NCI-H69 (cell line): ENCODE results near the gene AKR1C3.
"Not testable (repeated sequence)": the region's sequence is repeated elsewhere in the genome, so short reads cannot be mapped to it uniquely, and the experiment has no call there.

Experiments
- DNase-seq: peaks from one replicate; lab custom pipeline; 2025; lab: John Stamatoyannopoulos, UW

AKR1C3 gene

DNA sequence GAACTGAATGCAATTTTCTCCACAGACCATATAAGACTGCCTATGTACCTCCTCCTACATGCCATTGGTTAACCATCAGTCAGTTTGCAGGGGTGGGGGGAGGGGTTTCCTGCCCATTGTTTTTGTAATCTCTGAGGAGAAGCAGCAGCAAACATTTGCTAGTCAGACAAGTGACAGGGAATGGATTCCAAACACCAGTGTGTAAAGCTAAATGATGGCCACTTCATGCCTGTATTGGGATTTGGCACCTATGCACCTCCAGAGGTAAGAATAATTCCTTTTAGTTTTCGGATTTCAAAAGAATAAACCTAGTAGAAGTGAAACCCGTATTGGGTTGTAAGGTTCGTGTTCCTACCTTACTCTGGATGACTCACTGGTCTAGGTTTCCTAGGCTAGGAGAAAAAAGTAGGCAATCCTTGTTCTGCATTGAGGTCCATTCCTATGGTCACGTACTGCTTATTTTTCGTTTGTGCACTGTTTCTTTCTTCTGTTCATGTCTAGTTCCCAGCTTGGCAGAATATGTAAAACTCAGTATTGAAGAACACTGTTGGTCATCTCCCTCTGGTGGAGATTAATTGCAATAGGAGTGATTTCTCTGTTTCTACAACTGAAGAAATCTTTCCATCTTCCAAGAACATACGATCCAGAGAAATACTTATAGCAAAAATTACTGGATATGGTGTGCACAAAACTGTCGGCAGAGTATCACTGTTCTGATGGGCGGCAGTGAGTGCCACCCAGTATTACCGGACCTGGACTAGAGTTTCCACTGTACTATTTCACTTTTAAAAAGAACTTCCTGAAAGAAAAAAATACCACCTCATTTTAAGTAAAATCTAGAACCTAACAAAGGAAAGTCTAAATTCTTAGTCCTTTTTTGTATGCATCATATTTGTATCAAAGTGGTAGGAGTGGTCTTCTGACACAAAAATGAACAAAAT, at the start of gene AKR1C3:
AKR1C3 (plus strand) TSS at position 150 of the 941 bp plus-strand sequence; CDS start at position 181, 31 bp downstream.
- DNase-seq = peak; percentile 29

DNA sequence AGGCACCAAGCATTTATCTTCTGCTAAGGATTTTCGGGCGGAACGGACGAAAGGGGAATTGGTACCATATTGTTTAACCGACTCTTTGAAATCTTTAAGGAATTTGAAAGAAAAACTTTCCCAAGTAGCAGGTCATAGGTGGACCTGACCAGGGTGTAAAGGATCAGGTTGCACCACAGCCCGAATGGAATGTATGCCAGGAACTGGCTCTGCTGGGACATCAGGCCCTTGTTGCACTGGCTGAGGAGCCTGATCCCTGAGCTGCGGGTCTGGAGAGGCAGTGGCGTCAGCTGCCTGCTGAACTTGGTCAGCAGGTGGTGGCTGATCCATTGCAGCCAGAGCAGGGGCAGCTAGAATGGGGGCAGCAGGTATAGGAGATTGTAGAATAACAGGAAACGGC, 49.1 kb upstream of the AKR1C3 start:
- DNase-seq = no peak

DNA sequence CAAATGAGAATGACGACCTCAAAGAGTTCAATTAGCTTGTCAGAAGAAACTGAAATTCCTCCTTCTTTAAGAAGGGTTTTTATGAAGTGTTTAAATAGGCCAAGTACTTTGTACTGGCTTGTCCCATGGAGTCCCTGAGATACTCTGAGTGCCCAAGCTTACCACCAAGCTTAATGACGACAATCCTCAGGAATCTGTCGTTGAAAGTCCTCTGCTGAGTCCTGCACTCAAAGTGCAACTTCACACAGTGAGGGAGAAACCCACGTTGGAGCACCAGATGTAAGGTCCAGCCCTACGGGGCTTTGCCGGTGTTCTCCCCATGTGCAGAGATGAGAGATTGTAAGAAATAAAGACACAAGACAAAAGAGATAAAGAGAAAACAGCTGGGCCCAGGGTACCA, 47.8 kb upstream of the AKR1C3 start:
- DNase-seq = no peak

DNA sequence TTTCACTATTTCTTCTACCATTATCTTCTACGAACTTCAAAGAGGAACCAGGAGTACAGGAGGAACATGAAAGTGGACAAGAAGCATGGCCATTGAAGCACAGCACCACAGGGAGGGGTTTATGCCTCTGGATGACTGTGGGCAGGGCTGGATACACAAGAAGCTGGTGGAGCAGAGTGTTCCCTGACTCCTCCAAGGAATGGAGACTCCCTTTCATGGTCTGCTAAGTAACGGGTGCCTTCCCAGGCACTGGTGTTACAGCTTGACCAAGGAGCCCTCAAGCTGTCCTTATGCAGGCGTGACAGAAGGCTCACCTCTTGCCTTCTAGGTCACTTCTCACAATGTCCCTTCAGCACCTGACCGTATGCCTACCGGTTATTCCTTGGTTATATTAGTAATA, 47.2 kb upstream of the AKR1C3 start:
- not testable (repeated sequence) for DNase-seq

DNA sequence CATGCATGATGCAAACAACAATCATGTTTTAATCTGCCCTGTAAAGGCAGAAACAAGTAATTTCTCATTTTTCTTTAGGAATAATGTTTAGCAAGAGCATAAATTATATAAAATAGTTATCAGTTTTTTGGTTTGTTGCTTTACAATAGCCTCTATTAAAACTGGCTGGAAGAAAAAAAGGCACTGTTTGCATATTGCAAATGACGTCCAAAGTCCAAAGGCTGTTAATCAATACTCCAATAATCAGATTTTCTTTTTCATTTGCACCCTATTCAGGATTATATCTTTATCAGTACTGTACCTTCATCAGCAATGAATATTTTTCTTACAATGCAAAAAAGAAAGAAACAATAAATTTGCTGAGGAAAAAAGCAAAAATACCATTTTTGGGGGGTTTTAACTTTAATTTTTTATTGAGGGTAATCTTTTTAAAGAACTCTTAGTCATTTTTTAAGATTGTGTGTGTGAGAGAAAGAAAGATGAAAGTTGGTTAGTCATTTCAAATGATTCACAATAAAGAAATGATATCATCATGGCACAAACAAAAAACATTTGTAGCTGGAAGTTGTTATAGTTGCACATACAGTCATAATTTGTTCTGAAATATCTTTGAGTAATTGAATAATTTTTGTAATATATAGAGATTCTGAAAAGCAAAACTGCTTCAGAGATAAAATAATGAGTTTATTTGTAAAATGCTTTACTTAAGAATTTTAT, 46.1 kb upstream of the AKR1C3 start:
- no peak for DNase-seq

DNA sequence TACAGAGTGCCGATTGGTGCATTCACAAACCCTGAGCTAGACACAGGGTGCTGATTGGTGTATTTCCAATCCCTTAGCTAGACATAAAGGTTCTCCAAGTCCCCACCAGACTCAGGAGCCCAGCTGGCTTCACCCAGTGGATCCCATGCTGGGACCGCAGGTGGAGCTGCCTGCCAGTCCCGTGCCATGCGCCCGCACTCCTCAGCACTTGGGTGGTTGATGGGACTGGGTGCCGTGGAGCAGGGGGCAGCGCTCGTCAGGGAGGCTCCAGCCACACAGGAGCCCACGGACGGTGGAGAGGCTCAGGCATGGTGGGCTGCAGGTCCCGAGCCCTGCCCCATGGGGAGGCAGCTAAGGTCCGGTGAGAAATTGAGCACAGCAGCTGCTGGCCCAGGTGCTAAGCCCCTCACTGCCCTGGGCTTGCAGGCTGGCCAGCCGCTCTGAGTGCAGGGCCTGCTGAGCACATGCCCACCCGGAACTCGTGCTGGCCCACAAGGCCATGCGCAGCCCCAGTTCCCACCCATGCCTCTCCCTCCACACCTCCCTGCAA, 41.2 kb upstream of the AKR1C3 start:
- DNase-seq = not testable (repeated sequence)

DNA sequence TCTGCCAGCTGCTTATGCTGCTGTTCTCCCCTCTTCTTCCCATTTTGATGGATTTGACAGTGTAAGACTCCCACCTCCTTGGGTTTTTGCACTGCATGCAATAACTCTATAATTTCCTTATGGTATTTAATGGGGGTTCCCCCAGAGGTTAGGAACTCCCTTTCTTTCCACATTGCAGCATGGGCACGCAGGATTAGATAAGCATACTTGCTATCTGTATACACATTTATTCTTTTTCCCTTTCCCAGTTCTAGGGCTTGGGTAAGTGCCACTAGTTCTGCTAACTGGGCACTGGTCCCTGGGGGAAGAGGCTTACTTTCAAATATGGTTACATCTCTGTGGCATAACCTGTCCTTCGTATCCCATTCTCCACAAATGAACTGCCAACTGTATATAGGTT, 39.4 kb upstream of the AKR1C3 start:
- not testable (repeated sequence) for DNase-seq

DNA sequence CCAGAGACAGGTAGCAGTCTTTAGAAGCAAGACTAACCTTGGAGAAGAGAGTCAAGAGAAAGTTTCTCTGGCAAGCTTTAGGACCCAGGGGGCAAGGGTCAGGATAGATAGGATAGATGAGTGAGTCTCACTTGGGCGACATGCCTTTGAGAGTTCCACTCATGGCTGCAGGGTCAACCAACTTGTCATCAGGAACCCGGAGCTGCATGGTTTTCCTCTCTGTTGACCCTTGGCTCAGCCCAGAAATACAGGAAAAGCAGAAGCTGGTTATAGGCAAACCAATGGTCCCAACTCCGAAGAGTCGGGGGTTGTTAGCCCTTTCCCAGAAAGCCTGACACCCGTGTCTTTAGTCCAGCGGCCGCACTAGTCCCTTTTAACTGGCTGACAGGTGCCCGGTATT, 34.9 kb upstream of the AKR1C3 start:
- not testable (repeated sequence) for DNase-seq

DNA sequence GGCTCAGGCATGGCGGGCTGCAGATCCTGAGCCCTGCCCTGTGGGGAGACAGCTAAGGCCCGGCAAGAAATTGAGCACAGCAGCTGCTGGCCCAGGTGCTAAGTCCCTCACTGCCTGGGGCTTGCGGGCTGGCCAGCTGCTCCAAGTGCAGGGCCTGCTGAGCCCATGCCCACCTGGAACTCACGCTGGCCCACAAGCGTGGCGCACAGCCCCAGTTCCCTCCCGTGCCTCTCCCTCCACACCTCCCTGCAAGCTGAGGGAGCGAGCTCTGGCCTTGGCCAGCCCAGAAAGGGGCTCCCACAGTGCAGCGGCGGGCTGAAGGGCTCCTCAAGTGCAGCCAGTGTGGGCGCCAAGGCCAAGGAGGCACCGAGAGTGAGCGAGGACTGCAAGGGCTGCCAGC, 33.4 kb upstream of the AKR1C3 start:
- DNase-seq = not testable (repeated sequence)

DNA sequence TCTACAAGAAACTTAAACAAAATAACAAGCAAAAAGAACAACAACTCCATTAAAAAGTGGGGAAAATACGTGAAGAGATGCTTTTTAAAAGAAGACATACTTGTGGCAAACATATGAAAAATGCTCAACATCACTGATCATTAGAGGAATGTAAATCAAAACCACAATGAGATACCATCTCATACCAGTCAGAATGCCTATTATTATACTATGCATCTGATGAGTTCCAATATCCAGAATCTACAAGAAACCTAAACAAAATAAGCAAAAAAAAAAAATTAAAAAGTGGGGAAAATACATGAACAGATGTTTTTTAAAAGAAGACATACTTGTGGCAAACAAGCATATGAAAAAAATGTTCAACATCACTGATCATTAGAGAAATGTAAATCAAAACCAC, 29.6 kb upstream of the AKR1C3 start:
- no peak for DNase-seq

DNA sequence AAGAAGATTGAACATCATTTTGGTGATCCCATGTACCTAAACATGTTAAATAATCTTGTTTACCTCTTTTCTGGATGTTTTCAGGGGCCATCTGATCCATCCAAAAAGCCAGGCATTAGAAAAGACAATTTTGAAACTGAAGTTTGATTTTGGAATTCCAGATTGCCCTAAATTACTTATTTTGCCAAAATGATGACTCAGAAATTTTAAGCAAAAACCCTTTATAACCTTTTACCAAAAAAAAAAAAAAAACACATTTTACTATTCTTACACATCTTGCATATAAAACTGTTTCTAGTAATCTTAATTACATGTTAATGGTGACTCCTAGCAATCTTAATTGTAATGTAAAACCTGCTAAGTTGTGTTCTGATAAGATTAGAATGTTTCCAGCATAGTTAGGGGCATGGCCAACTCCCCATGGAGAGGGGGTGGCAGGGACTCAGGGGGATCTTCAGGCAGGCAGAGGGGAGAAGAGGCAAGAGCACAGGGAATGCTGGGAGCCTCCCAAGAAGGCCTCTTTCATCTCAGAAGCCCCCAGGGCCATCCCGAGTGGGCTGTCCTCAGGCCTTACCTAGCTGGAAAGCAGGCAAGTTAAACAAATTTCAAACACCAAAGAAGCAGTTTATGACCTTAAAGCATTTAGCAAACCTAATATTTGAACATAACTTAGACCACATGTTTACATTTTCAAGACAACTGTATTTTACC, 25.8 kb upstream of the AKR1C3 start:
- no peak for DNase-seq

DNA sequence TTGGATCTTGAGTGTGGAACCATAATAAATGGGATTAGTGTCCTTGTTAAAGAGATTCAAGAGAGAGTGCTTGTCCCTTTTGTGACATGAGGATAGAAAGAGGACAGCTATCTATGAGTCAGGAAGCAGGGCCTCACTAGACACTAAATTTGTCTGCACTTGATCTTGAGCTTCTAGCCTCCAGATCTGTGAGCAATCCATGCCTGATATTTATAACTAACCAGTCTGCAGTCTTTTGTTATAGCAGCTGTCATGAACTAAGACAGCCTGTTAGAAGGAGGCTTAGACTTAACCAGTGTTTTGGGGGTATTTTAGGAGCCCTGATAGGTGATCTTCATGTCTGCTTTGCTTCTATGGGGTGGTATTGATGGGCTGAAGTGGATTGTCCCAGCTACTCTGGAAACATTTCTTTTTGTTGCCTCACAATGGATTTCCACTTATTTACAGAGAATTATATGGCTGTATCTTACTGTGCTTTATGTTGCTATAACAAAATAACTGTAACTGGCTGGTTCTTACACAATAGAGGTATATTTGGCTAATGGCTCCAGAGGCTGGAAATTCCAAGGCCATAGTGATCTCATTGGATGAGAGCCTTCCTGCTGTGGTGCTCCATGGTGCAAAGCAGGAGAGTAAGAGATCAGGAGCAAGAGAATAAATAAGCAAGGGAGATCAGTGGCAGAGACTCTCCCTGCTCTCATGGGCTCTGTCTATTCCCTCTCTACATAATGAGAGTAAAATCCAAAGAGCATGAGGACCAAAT, 23.4 kb upstream of the AKR1C3 start:
- no peak for DNase-seq

DNA sequence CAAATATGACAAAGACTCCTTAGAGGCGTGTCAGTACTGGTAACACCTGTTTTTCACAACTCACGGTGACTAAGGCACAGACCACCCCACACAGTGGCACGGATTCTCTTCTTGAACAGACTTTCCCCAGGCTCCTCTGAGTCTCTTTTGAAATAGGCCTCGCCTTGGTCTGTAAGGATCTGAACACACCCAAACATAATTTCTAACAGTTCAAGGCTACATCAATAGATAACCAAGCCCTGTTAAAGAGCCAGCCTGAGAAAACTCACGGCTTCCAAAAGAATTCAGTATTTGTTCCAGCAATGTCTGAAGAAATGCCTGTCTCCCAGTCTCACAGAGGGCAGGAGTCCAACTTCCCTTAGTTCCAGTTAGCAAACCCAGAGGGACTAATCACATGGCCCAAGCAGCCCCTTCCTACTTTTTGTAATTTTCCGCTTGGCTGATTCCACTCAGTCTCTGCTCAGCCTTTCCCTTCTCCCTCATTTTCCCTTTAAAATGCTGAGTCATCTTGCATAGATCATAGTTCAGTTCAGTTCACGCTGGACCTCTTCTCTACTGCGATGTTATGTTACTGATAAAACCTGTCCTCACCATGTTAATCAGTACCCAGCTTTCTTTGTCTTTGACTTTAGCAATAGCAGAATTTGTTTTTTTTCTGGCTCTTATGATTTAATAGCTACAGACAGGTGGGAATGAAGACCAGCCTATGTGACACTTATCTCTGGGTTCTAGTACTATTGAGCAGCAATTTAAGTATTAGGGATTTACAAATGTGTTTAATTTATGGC, 22.6 kb upstream of the AKR1C3 start:
- peak; percentile 66 for DNase-seq

DNA sequence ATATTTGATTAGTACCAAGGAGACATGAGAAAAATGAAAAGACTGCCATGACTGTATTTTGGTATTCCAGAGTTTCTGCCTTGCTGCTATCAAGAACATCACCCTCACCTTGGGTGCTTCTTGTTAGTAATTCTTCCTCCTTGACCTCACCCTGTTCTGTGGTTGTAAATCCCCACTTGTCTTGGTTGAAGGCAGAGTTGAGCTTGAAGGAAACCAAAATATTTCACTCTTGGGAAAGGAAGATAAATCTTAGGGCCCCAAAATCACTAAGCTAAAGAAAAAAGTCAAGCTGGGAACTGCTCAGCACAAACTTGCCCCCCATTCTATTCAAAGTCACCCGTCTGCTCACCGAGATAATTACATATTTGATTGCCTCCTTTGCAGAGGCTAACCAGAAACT, 20.6 kb upstream of the AKR1C3 start:
- DNase-seq = no peak

DNA sequence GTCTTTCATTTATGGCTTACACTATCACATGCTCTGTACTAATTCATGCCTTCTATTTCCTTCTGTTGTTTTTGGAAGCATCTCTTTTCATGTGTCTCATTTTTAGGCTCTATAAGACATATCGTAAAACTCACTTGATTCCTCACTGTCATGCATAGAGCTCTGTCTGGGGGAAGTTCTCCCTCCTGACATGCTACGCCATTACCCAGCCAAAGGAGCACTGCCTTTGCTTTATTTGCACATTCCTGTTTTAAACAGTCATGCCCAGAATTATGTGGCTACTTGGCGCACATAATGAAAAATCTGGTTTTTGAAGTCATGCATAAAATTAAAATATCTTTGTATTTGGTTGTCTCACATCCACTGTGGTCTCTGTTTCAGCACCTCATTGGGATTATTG, 17.6 kb upstream of the AKR1C3 start:
- no peak for DNase-seq

DNA sequence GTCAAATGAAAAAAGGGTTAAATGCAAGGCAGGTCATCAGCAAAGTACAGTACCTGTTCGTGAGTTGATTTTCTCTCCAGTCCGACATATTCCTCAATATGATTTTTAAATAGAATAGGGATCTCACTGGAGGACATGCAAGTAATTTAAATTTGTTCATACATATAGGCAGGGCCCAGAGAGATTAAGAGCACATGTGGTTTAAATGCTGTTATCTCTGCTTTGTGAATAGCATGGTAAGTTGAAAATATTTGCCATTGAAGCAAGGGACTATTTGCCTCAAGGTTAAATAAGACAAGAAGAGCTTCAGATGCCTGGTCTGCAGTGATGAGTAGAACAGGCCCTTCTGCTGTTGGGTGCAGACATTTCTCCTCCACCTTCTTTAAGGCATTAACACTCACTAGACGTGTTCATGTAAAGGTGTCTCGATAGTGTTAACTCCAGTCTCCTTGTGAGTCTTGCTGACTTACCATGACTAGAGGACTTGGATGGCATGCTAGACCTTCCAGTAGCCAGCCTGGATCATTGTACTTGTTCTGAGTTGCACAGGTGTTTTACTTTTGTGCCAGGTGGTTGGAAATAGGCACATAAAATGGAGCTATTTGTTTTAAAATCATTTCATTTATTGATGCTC, 15.6 kb upstream of the AKR1C3 start:
- no peak for DNase-seq

DNA sequence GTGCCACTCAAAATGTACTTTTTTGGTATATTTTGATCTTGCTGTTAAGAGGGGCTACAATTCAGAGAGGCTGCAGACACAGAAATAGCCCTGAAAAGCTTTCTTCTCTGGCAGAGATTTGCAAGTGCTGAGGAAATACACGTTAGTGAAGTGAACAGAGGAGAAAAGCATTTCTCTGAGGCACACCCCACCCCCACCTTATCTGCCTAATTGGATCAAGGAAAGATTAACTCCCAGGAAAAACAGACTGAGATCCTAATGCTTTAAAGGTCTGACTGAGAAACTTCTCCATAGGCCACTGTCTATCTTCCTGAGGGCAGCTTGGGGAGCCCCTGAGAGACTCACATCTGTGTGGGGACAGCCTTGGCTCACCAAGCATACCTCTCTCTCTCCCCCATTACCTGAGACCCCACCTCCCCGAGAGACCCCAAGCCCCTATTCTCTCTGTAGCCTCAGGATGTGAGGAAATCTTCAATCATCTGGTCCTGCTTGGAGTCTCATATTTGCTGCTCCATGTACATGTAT, 14.8 kb upstream of the AKR1C3 start:
- no peak for DNase-seq

DNA sequence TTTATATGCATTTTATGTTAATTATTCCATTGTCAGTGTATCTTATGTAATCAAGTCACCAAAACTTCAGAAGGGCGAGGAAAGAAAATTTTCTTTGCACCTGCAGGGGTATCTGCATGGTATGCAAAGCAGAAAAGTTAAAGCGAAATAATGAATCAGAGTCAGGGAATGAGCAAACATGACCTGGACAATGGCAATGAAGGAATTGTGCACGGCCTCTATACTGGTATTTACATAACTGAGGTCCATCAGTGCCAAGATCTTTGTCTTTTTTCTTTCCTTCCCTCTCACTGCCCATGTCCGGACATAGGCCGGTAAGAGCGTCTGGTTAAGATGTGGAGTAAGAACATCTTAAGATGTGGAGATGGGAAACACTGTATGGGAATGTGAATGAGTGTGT, 14.4 kb upstream of the AKR1C3 start:
- no peak for DNase-seq

DNA sequence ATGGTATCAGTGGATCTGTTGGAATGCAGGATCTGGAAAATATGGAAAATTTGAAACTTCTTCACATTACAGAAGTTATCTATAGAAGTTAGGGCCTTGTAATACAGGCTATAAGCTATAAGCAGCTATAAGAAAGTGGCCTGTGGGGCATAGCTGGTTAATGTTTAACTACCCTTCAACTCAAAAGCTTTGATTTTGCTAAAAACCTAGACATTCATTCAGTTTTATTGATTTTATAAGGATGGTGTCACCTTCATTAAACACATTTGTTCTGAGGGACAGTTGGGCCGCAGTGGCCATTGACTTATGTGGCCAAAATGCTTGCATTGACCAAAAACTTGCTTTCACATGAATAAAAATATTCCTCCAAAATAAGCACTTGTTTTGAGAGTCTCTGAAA, 13.1 kb upstream of the AKR1C3 start:
- no peak for DNase-seq

DNA sequence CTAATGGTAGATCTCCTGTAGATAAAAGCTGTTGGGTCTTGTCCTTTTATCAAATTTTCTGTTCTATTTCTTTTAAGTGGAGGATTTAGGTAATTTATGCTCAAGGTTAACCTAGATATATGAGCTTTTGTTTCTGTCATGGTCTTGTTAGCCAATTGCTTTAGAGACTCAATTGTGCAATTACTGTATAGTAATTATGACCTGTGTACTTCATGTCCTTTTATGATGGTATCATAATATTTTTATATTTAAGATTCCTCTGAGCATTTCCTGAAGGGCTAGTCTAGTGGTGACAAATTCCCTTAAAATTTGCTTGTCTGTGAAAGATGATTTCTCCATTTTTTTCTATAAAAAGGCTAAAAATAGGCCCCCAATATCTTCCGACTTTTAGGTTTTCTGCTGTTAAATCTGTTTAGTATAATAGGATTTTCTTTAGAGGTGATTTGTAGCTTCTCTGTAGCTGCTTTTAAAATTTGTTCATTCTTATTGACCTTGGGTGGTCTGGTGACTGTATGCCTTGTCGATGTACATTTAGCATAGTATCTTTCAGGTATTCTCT, 5.4 kb upstream of the AKR1C3 start:
- no peak for DNase-seq
